Testis (tissue), 2 donors: ENCODE results near the gene RPS27.

ENCODE experiments used
- POLR2A ChIP-seq: fragments of 450-650 bp; IDR thresholded peaks from one replicate; pipeline ENCODE4 v1.6.1; 2017; ENCODE audit warnings: antibody characterized with exemption, mild to moderate bottlenecking, moderate library complexity
- TF ChIP-seq, protein P1 (sequence below), 3 experiments: fragments of 450-650 bp in 2 of 3; fragments of 200-600 bp in 1 of 3; sonication (generic) in 1 of 3; IDR thresholded peaks; one replicate each; pipeline ENCODE4 v1.5.1; 2016 to 2019; ENCODE audit warnings: antibody characterized with exemption in 3 of 3, mild to moderate bottlenecking in 2 of 3, moderate library complexity in 1 of 3

DNA sequence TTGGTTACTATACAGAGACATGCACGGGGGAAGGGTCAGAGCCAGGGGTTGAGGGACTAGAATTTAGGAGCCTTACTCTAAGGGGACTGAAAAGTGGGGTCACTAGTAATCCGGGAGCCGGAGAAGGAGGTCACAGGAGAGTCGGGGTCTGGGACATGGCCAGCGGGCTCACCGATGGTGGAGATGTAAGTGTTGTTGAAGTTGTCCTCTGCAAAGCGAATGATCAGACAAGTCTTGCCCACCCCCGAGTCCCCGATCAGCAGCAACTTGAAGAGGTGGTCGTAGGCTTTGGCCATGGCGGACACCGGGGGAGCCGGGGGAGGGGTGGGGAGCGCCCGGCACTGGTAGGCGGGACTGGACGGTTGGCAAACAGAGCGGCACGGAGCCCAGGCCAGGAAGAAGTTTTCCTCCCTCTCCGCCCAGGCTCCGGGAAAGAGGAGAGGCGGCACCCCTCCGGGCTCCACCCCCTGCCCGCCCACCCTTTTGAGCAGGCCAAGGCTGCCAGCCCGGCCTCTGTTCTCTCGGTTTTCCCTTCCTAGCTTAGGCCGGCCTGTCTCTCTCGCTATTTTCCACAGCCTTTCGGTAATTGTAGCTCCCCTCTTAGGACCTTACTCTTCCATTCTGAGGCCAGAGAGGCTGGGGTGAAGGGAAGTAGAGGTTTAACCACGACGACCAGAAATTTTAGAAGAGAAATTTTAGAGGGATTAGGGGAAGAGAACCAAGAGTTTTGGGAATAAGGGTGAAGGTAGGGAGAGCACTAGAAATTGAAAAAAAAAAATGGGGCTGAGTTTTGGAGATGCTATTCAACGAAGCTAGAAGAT is 4.4 kb upstream of the RPS27 start, which contains the start of gene RAB13:
- TF ChIP-seq, protein P1, sequence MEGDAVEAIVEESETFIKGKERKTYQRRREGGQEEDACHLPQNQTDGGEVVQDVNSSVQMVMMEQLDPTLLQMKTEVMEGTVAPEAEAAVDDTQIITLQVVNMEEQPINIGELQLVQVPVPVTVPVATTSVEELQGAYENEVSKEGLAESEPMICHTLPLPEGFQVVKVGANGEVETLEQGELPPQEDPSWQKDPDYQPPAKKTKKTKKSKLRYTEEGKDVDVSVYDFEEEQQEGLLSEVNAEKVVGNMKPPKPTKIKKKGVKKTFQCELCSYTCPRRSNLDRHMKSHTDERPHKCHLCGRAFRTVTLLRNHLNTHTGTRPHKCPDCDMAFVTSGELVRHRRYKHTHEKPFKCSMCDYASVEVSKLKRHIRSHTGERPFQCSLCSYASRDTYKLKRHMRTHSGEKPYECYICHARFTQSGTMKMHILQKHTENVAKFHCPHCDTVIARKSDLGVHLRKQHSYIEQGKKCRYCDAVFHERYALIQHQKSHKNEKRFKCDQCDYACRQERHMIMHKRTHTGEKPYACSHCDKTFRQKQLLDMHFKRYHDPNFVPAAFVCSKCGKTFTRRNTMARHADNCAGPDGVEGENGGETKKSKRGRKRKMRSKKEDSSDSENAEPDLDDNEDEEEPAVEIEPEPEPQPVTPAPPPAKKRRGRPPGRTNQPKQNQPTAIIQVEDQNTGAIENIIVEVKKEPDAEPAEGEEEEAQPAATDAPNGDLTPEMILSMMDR (IDR thresholded peaks at IDR 0.05): no peak
- TF ChIP-seq POLR2A: no peak
